ENCODE measurements around the gene PPP4R4. TPM values are rescaled to one million over a fixed set of nuclear protein-coding genes. Genes with fewer than 3 reads are reported as not detected.
A peak's percentile ranks its signal among the peaks of the same experiment; 100 is the strongest.

The PPP4R4 gene, protein sequence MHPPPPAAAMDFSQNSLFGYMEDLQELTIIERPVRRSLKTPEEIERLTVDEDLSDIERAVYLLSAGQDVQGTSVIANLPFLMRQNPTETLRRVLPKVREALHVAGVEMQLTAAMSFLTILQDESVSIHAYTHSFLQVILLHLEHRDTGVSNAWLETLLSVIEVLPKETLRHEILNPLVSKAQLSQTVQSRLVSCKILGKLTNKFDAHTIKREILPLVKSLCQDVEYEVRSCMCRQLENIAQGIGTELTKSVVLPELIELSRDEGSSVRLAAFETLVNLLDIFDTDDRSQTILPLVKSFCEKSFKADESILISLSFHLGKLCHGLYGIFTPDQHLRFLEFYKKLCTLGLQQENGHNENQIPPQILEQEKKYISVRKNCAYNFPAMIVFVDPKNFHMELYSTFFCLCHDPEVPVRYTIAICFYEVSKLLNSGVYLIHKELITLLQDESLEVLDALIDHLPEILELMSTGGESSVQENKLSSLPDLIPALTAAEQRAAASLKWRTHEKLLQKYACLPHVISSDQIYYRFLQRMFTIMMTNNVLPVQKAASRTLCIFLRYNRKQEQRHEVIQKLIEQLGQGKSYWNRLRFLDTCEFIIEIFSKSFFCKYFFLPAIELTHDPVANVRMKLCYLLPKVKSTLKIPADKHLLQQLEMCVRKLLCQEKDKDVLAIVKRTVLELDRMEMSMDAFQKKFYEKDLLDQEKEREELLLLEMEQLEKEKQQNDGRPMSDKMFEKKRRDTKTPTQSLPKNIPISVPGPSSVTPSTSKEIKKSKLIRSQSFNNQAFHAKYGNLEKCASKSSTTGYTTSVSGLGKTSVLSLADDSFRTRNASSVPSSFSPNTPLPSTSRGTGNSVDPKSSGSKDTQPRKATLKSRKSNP
- 1 to 10 TPM in 2 of 4 donors, under 1 TPM in 2; 0.25 to 2.0 (median 1.1) TPM for total RNA-seq

DNA sequence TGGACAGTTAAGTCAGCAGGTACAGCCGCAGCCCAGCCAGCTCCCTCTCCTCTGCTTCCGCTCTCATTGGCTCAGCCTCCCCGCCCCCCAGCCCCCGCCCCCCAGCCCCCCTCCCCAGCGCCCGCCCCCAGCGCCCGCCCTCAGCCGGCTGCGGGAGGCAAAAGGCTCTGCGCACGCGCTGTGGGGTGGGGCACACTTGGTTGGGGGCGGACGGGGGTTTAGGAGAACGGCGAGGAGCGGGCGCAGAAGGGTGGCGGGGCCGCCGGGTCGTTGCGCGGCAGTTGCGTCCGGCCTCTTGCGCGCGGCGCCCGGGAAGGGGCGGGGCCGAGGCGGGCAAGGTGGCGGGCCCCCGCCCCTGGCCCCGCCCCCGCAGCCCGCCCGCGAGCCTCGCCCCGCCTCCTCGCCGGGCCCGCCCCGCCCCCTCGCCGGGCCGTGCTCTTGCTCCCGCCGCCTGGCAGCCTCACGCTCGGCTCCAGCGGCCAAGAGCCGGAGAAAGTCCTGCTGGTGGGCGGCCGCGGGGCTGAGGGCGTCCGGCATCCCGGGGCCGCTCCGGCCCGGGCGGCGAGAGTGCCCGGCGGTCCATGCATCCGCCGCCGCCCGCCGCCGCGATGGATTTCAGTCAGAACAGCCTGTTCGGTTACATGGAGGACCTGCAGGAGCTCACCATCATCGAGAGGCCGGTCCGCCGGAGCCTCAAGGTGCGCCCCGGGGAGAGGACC, at the start of gene PPP4R4:
Gene PPP4R4, plus strand, starts transcription at position 438 of the 719 bp plus-strand sequence. Its CDS starts 144 bp downstream, at position 582.
- TF ChIP-seq, protein P1, sequence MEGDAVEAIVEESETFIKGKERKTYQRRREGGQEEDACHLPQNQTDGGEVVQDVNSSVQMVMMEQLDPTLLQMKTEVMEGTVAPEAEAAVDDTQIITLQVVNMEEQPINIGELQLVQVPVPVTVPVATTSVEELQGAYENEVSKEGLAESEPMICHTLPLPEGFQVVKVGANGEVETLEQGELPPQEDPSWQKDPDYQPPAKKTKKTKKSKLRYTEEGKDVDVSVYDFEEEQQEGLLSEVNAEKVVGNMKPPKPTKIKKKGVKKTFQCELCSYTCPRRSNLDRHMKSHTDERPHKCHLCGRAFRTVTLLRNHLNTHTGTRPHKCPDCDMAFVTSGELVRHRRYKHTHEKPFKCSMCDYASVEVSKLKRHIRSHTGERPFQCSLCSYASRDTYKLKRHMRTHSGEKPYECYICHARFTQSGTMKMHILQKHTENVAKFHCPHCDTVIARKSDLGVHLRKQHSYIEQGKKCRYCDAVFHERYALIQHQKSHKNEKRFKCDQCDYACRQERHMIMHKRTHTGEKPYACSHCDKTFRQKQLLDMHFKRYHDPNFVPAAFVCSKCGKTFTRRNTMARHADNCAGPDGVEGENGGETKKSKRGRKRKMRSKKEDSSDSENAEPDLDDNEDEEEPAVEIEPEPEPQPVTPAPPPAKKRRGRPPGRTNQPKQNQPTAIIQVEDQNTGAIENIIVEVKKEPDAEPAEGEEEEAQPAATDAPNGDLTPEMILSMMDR (IDR thresholded peaks at IDR 0.05): no peak
- DNase-seq (ENCODE audit: low spot score) (peak; percentile 71), ATAC-seq (ENCODE audit: low FRiP score) (peak; percentile 94)

DNA sequence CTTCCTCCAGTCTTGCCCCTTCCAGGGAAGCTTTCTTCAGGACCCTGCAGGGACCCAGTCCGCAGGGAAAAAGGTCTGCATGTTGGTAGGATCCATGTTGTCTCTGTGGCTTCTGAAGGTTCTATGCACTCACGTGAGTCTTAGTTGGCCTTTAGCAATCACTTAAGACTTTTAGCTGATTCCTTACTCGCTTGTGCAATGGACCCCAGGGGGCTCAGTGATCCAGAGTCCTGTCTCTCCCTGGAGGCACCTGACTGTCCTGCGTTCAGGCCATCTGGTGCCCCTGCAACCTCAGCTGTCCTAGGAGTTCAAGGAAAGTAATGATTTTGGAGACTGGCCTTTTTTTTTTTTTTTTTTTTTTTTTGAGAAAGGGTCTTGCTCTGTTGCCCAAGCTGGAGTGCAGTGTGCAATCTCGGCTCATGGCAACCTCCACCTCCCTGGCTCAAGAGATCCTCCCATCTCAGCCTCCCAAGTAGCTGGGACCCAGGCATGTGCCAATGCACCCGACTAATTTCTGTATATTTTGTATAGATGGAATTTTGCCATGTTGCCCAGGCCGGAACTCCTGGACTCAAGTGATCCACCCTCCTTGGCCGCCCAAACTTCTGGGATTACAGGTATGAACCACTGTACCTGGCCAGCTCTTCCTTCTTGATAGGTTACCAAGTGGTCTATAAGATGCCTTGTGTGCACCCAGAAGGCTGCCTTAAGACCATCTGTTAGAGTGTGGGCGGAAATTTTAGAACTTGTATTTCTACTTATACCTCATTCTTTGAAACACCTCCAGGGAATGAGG, 49.3 kb upstream of the PPP4R4 start:
- no peak for DNase-seq (ENCODE audit: low spot score)
- TF ChIP-seq, protein P1 (IDR thresholded peaks at IDR 0.05): no peak
- ATAC-seq (ENCODE audit: low FRiP score): no peak

DNA sequence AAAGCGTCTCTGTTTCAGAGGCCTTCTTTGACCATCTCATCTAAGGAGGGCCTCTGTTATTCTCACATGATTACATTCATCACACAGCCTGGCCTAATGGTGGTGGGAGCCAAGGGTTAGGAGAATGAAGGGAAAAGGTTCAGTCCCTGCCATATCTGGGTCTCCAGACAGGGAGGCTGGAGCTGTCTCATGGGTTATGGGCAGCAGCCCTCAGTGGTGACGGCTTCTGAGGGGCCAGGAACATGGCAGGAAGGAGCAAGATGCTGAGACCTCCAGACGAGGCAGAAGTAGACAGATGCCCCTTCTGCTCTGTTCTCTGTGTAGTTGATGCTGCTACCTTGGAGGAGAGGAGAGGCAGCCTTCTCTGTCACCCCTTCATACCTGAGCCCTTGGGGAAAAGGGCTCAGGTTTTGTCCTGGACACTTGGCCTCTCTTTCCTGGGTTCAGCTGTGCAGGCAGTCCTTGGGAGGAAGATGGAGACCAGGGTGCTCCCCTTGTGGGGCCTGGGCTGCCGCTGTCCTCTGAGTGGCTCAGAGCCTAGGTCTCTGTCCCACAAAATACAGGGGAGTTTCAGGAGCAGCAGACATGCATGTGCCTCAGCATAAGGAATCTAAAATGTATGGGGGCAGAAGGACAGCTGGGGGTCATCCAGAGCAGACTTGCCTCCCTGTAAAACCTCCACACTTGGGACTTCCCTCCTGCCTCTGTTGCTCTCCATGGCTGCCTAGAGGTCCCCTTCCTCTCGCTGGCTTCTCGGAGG, 48.3 kb upstream of the PPP4R4 start:
- DNase-seq (ENCODE audit: low spot score) (peak; percentile 16), ATAC-seq (ENCODE audit: low FRiP score) (no peak)
- TF ChIP-seq, protein P1 (IDR thresholded peaks at IDR 0.05): no peak

DNA sequence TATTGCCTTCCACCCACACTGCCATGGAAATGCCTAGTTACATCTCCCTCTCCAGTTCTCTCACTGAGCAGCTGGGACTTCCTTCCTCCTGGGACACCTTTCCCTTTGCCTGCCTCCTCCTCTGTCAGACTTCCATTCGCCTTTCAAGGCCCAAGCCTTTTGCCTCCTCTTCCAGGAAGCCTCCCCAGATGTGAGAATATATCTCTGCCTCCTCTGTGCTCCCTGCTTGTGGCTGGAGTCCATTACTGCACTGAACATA, 47.8 kb upstream of the PPP4R4 start:
- no peak for DNase-seq (ENCODE audit: low spot score)
- no peak for ATAC-seq (ENCODE audit: low FRiP score)
- TF ChIP-seq, protein P1 (IDR thresholded peaks at IDR 0.05): no peak

DNA sequence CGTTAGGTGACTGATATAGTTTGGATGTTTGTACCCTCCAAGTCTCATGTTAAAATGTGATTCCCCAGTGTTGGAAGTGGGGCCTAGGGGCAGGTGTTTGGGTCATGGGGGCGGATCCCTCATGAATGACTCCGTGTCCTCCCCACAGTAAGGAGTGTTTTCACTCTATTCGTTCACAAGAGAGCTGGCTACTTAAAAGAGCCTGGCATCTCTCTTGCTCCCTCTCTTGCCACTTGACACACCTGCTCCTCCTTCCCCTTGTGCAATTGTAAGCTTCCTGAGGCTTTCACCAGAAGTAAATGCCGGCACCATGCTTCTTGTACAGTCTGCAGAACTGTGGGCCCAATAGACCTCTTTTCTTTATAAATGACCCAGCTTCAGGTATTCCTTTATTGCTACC, 47.3 kb upstream of the PPP4R4 start:
- DNase-seq (ENCODE audit: low spot score): no peak
- no peak for ATAC-seq (ENCODE audit: low FRiP score)
- TF ChIP-seq, protein P1 (IDR thresholded peaks at IDR 0.05): no peak

DNA sequence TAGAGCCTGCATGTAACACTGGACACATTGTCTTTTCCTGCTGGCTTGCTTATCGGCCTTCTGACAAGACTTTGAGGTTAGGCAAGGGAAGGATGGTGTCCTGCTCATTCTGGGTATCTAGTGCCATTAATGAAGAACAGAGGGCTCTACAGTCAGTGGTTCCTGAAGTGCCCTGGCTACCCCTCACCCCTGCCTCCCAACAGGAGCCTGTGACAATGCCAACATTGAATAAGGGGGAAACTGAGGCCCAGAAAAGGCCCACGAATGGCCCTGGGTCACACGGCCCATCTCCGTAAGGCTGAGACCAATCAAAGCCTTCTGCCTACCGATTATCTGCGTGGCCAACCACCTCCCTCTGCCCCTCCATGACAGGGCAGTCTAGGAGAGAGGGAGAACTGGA, 46.8 kb upstream of the PPP4R4 start:
- TF ChIP-seq, protein P1 (IDR thresholded peaks at IDR 0.05): no peak
- no peak for DNase-seq (ENCODE audit: low spot score)
- no peak for ATAC-seq (ENCODE audit: low FRiP score)

Data from omental fat pad (tissue), 4 donors.